HepG2 (cell line): ENCODE results near the gene VAV2. TPM values are rescaled to one million over a fixed set of nuclear protein-coding genes. Genes with fewer than 3 reads are reported as not detected.
A peak's percentile ranks its signal among the peaks of the same experiment; 100 is the strongest.

Experiments used
- AGO1 ChIP-seq: fragments of 200-400 bp; formaldehyde crosslinking; IDR thresholded peaks from 2 replicates; pipeline ENCODE4 v1.6.1; 2017; ENCODE audit warnings: mild to moderate bottlenecking, low read depth, low read length, moderate library complexity; ENCODE audit not compliant: poor library complexity, severe bottlenecking
- CBX1 ChIP-seq: IDR thresholded peaks from one replicate; pipeline ENCODE4 v1.6.1; 2016; ENCODE audit warnings: antibody characterized with exemption, low read depth
- CC2D1A ChIP-seq: sonication (generic); formaldehyde crosslinking; IDR thresholded peaks from 2 replicates; pipeline ENCODE4 v1.8.1; 2023; ENCODE audit warnings: mild to moderate bottlenecking, missing genetic modification reagents
- CCDC6 ChIP-seq: sonication (generic); formaldehyde crosslinking; IDR thresholded peaks from 2 replicates; pipeline ENCODE4 v1.8.1; 2022; ENCODE audit warnings: mild to moderate bottlenecking, missing genetic modification reagents, moderate library complexity
- CREB3 ChIP-seq: sonication (generic); formaldehyde crosslinking; IDR thresholded peaks from 2 replicates; pipeline ENCODE4 v1.5.0; 2020; ENCODE audit warnings: missing genetic modification reagents
- EED ChIP-seq: sonication (generic); formaldehyde crosslinking; IDR thresholded peaks from 2 replicates; pipeline ENCODE4 v1.5.0; 2020; ENCODE audit warnings: mild to moderate bottlenecking, missing genetic modification reagents
- FLYWCH1 ChIP-seq: sonication (generic); formaldehyde crosslinking; IDR thresholded peaks from 2 replicates; pipeline ENCODE4 v1.8.1; 2023; ENCODE audit warnings: mild to moderate bottlenecking, missing genetic modification reagents
- FOXK1 ChIP-seq: sonication (generic); formaldehyde crosslinking; IDR thresholded peaks from 2 replicates; pipeline ENCODE4 v1.4.0; 2020; ENCODE audit warnings: low read depth, missing genetic modification reagents, borderline replicate concordance
- FOXO4 ChIP-seq: sonication (generic); formaldehyde crosslinking; conservative IDR thresholded peaks from 2 replicates; pipeline ENCODE4 v1.8.1; 2023; ENCODE audit warnings: missing genetic modification reagents
- PRDM15 ChIP-seq: sonication (generic); formaldehyde crosslinking; IDR thresholded peaks from 2 replicates; pipeline ENCODE4 v1.4.0; 2020; ENCODE audit warnings: missing genetic modification reagents
- SMARCE1 ChIP-seq: fragments of 450-650 bp; IDR thresholded peaks from 2 replicates; pipeline ENCODE4 v1.6.1; 2017; ENCODE audit warnings: borderline replicate concordance
- TBX3 ChIP-seq: fragments of 450-650 bp; IDR thresholded peaks from 2 replicates; pipeline ENCODE4 v1.6.1; 2017; ENCODE audit warnings: antibody characterized with exemption, mild to moderate bottlenecking, inconsistent platforms, borderline replicate concordance
- U2AF1 ChIP-seq: fragments of 200-400 bp; formaldehyde crosslinking; optimal IDR thresholded peaks from 2 replicates; pipeline ENCODE3; 2017; ENCODE audit warnings: mild to moderate bottlenecking, low read depth, low read length
- ZBTB25 ChIP-seq: IDR thresholded peaks from 2 replicates; pipeline ENCODE4 v1.6.1; 2018; ENCODE audit warnings: missing genetic modification reagents
- ZBTB43 ChIP-seq: sonication (generic); formaldehyde crosslinking; conservative IDR thresholded peaks from 2 replicates; pipeline ENCODE4 v1.4.0; 2020; ENCODE audit warnings: missing genetic modification reagents
- ZC3H4 ChIP-seq: sonication (generic); formaldehyde crosslinking; IDR thresholded peaks from 2 replicates; pipeline ENCODE4 v1.4.0; 2020; ENCODE audit warnings: missing genetic modification reagents, borderline replicate concordance
- ZMYM3 ChIP-seq: sonication (generic); formaldehyde crosslinking; IDR thresholded peaks from 2 replicates; pipeline ENCODE4 v1.5.1; 2020; ENCODE audit warnings: mild to moderate bottlenecking, missing genetic modification reagents
- ZNF136 ChIP-seq: sonication (generic); formaldehyde crosslinking; IDR thresholded peaks from 2 replicates; pipeline ENCODE4 v1.8.1; 2022; ENCODE audit warnings: low read depth, mild to moderate bottlenecking, moderate library complexity, missing genetic modification reagents
- ZNF282 ChIP-seq: fragments of 450-650 bp; IDR thresholded peaks from 2 replicates; pipeline ENCODE4 v1.6.1; 2018; ENCODE audit not compliant: partially characterized antibody
- ZNF430 ChIP-seq: sonication (generic); formaldehyde crosslinking; IDR thresholded peaks from 2 replicates; pipeline ENCODE4 v1.9.0; 2021; ENCODE audit warnings: mild to moderate bottlenecking, missing genetic modification reagents
- ZZZ3 ChIP-seq: sonication (generic); formaldehyde crosslinking; IDR thresholded peaks from 2 replicates; pipeline ENCODE4 v1.4.0; 2020; ENCODE audit warnings: missing genetic modification reagents, mild to moderate bottlenecking, borderline replicate concordance
- polyA plus RNA-seq, 8 experiments: library from polyadenylated mRNA; depleted of rRNA in 3 of 8; stranded (reverse) in 7 of 8; unstranded in 1 of 8; fragments of >200 nt; fragmentation: Illumina TruSeq in 4 of 8; extraction: Trizol in 4 of 8; gene quantifications; 2 replicates each; pipeline versions ENCODE4 v1.2.1 to v1.2.3, GENCODE V29; 2011 to 2016; ENCODE audit warnings: low read depth in 4 of 8, missing spikeins in 1 of 8, mixed read lengths in 1 of 8; ENCODE audit not compliant: insufficient read depth in 1 of 8
- total RNA-seq, 5 experiments: library from RNA; depleted of rRNA; stranded (reverse); fragments of >200 nt; fragmentation: Illumina TruSeq; extraction: Trizol; gene quantifications; 2 replicates each; pipeline ENCODE4 v1.2.3, GENCODE V29; 2016; ENCODE audit warnings: low read depth in 1 of 5

VAV2 gene
- total and polyA plus RNA-seq, 2 of the 13 experiments (the other 11 are each of a cell fraction or from before 2014, with no cell fraction given), result 22.5 to 22.9 TPM

- TF ChIP-seq SMARCE1 (no peak), U2AF1 (no peak), PRDM15 (no peak), FOXO4 (no peak), ZNF136 (CRISPR knock-in tag) (no peak), ZNF430 (CRISPR knock-in tag) (0 out of 2 replicates have a peak, but pooled peaks have one; percentile 32), FLYWCH1 (CRISPR knock-in tag) (no peak), TBX3 (peak; percentile 17; the same call in 1 of the 2 replicates), ZC3H4 (no peak), AGO1 (no peak), CCDC6 (CRISPR knock-in tag) (no peak), ZBTB43 (CRISPR knock-in tag) (0 out of 2 replicates have a peak, but pooled peaks have one; percentile 24), ZNF282 (no peak), ZZZ3 (CRISPR knock-in tag) (no peak), CREB3 (CRISPR knock-in tag) (no peak), CBX1 (no peak), ZBTB25 (no peak), FOXK1 (CRISPR knock-in tag) (no peak), EED (no peak), ZMYM3 (CRISPR knock-in tag) (no peak), CC2D1A (CRISPR knock-in tag) (no peak)
These were observed 77.4 kb downstream of the VAV2 start (continued) for GRCh38 chr9:133914442-133915342.
